H1 (cell line): ENCODE data around the gene SSX4.
"Not testable (repeated sequence)": the region's sequence is repeated elsewhere in the genome, so short reads cannot be mapped to it uniquely, and the experiment has no call there.

Source experiments
- BACH1 ChIP-seq: IDR thresholded peaks from 2 replicates; pipeline ENCODE4 v1.6.1; 2012; ENCODE audit warnings: low read length, improper control_type of control experiment
- CHD2 ChIP-seq: IDR thresholded peaks from 2 replicates; pipeline ENCODE4 v1.6.1; 2012; ENCODE audit warnings: low read length, improper control_type of control experiment
- FOSL1 ChIP-seq: IDR thresholded peaks from 2 replicates; pipeline ENCODE4 v1.6.1; 2011; ENCODE audit warnings: mild to moderate bottlenecking, low read depth, low read length, moderate library complexity; ENCODE audit not compliant: insufficient read depth
- NANOG ChIP-seq: IDR thresholded peaks from 2 replicates; pipeline ENCODE4 v1.6.1; 2011; ENCODE audit warnings: low read length, low read depth, mild to moderate bottlenecking, inconsistent platforms; ENCODE audit not compliant: insufficient read depth, poor library complexity, severe bottlenecking
- POLR2AphosphoS5 ChIP-seq: IDR thresholded peaks from 2 replicates; pipeline ENCODE4 v1.6.1; 2011; ENCODE audit warnings: low read depth, low read length
- TF ChIP-seq, protein P1 (sequence below), 3 experiments: IDR thresholded peaks; 1 replicate in 2 of 3; 2 replicates in 1 of 3; pipeline versions ENCODE4 v1.5.1 to v1.6.1; 2011; ENCODE audit warnings: low read length in 3 of 3, mild to moderate bottlenecking in 3 of 3, inconsistent platforms in 2 of 3, low read depth in 1 of 3, moderate library complexity in 1 of 3; ENCODE audit not compliant: insufficient read depth in 1 of 3; ENCODE audit errors: control extremely low read depth in 1 of 3

DNA sequence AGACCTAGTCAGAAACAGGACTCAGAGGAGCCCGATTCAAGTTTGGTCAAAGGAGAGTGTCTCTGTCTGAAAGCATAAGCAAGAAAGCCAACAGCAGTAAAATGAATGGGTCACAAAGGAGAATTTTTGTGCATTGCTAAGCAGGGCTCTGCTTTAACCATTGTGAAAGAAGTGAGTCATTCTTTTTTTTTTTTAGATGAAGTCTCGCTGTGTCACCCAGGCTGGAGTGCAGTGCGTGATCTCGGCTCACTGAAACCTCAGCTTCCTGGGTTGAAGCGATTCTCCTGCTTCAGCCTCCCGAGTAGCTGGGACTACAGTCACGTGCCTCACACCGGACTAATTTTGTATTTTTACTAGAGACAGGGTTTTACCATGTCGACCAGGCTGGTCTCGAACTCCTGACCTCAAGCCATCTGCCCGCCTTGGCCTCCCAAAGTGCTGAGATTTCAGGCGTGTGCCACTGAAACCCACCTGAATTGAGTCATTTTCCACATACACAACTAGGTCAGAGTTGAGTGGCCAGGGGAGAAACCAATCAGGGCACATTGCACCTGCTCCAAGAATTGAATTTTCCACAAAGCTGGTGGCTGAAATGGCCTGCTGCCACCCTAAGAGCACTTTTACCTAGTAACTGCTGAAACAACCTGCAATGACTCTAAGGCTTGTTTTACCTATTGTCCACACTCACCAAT lies 15.5 kb upstream of the SSX4 start:
- not testable (repeated sequence) for TF ChIP-seq BACH1, NANOG, FOSL1, POLR2AphosphoS5, CHD2
- TF ChIP-seq, protein P1, sequence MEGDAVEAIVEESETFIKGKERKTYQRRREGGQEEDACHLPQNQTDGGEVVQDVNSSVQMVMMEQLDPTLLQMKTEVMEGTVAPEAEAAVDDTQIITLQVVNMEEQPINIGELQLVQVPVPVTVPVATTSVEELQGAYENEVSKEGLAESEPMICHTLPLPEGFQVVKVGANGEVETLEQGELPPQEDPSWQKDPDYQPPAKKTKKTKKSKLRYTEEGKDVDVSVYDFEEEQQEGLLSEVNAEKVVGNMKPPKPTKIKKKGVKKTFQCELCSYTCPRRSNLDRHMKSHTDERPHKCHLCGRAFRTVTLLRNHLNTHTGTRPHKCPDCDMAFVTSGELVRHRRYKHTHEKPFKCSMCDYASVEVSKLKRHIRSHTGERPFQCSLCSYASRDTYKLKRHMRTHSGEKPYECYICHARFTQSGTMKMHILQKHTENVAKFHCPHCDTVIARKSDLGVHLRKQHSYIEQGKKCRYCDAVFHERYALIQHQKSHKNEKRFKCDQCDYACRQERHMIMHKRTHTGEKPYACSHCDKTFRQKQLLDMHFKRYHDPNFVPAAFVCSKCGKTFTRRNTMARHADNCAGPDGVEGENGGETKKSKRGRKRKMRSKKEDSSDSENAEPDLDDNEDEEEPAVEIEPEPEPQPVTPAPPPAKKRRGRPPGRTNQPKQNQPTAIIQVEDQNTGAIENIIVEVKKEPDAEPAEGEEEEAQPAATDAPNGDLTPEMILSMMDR (IDR thresholded peaks at IDR 0.05; ENCODE audit: control extremely low read depth in 1 of 3, insufficient read depth in 1 of 3, low read depth in 1 of 3, low read length in 3 of 3), result not testable (repeated sequence)
